Embryonic facial prominence (tissue), 1 donor: ENCODE data around the gene ADAMTSL3.

ENCODE experiments used
- DNase-seq: peaks from one replicate; pipeline ENCODE4 v3.0.0-alpha.2; 2016; ENCODE audit errors: extremely low spot score

ADAMTSL3 gene

DNA sequence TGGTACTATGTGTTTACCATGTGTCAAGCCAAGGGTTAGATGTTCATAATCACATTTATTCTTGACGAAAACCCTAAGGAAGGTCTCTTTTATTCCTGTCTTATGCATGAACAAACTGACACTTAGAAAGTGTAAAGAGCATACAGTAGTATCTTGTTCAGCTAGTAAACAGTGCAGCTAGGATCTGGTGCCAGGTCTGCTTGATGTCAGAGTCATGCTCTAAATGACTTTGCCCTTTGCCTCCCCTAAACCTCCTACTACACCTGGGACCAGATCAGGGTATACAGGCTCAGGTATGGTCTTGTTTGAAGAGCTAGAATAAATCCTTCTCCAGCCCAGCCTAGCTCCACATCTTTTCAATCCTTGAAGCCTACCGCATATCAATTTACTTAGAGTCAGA lies 232.4 kb downstream of the ADAMTSL3 start:
- no peak for DNase-seq

DNA sequence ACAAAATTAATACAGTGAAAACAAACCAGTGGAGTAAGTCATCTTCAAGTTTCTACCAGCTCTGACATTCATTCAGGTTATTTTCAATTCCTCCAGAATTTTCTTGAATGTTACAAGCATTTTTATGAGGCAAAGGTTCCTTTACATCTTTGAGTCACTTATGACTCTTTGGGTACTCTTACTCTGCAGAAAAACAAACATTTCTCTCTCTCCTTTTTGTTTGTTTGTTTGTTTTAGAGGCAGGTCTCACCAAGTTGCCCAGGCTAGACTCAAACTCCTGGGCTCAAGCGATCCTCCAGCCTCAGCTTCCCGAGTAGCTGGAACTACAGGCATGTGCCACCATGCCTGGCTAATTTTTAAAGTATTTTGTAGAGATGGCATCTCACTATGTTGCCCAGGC lies 233.5 kb downstream of the ADAMTSL3 start:
- no peak for DNase-seq

- no peak for DNase-seq
These were observed 234.0 kb downstream of the ADAMTSL3 start for GRCh38 chr15:83887961-83888360.

DNA sequence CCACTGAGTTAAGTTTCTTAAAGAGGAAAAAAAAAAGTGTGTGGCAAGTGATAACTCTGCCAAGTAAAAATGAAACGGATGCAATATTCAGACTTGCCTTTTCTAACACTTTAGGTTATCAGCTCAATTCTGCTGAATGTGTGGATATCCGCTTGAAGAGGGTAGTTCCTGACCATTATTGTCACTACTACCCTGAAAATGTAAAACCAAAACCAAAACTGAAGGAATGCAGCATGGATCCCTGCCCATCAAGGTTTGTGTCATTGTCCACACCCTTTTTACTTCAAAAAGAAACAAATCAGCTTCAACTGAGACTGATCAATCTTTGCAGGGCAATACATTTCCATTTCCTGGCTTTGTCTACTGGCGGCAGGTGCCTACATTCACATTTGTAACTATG lies 236.1 kb downstream of the ADAMTSL3 start:
- no peak for DNase-seq

DNA sequence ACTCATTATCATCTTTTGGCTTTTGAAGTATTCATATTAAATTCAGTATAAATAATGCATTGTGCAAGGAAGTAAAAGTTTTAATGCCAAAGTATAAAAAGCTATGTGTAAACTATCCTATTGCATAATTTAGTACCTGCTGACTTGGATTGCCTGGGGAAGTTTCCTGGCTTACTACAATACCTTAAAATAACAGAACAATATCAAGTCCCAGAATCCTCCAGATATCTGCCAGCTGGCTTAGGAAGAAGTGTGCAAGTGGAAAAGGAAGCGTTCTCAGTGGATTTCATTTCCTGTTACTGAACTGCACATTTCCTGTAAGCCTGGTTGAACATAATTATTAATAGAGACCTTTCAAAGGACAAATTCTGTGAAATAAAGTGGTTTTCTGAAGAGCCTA lies 236.7 kb downstream of the ADAMTSL3 start:
- DNase-seq = no peak

DNA sequence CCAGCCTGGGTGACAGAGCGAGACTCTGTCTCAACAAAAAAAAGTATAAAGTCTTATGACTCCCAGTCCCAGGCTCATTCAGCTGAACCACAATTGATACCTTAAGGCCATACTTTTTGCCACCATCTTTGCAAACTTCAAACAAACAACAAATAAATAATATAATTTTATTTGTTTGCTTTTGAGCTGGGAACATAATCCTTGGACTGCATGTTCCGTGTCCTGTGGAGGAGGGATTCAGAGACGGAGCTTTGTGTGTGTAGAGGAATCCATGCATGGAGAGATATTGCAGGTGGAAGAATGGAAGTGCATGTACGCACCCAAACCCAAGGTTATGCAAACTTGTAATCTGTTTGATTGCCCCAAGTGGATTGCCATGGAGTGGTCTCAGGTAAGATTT lies 238.6 kb downstream of the ADAMTSL3 start:
- DNase-seq = no peak

- no peak for DNase-seq
These were observed 239.4 kb downstream of the ADAMTSL3 start for GRCh38 chr15:83893308-83893707.

DNA sequence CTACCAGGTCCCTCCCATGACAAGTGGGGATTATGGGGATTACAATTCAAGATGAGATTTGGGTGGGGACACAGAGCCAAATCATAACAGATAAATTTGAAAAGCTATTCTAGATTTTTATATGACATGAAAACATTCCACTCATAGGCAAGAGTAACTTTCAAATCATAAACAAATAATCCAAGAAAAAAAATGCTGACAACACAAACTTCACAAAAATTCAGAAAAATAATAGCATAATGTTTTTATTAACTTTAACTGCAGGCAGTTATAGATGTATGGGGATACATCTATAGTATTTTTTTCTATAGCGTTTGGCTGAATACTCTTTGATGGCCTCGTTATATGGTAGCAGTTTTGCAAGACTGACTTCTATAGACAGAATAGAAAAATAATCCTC lies 243.1 kb downstream of the ADAMTSL3 start:
- DNase-seq = no peak

DNA sequence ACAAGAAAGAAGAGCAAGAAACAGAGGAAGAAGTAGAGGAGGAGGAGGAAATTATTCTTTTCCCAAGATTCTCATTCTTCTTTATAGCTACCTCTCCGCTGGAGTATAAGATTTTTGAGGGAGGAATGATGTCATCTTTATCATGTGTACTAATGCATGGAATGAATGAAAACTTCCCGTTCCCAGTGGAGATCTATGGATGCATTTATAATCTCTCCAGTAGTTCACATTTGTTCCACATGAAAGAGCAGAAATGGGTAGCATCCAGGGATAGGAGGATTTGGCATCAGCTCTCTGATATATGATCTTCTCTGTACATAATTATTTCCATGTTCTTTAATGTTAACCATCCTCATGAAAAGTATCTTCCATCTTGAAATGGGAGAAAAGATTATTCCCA lies 244.4 kb downstream of the ADAMTSL3 start:
- DNase-seq = no peak

GRCh38 chr15:83899670-83900069 lies 245.7 kb downstream of the ADAMTSL3 start:
- no peak for DNase-seq

- no peak for DNase-seq
These were observed 250.5 kb downstream of the ADAMTSL3 start for GRCh38 chr15:83904107-83905040.

DNA sequence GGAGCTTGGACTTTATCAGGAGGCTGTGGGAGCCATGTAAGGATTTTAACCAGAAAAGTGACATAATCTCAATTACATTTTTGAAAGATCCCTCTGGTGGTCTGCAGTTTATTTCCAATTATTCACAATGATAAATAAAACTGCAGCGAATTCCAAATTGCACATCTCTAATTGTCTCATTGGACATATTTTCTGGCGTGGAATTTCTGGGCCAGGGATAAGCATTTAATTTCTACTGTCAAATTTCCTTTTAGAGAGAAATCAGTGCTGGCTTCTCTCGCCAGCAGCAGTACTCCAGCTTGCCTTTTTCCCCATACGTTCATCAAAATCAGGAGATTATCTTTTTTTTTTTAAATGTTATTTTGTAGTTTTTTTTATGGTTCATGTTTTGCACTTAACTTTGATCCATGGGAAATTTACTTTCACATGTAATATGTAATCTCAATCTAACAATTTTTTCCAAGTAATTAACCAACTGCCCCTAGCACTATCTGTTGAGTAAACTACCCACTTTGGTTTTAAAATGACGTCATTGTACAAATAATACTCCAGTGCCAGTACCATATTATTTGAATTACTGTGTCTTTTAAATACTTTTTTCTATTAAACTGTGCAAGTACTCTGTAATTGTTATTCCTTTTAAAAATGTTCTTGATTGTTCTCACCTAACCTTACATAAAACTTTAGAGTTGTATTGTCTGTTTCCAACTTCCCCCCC lies 251.8 kb downstream of the ADAMTSL3 start:
- no peak for DNase-seq

GRCh38 chr15:83911345-83911744 lies 257.4 kb downstream of the ADAMTSL3 start:
- no peak for DNase-seq

- no peak for DNase-seq
These were observed 258.4 kb downstream of the ADAMTSL3 start for GRCh38 chr15:83912343-83912742.

DNA sequence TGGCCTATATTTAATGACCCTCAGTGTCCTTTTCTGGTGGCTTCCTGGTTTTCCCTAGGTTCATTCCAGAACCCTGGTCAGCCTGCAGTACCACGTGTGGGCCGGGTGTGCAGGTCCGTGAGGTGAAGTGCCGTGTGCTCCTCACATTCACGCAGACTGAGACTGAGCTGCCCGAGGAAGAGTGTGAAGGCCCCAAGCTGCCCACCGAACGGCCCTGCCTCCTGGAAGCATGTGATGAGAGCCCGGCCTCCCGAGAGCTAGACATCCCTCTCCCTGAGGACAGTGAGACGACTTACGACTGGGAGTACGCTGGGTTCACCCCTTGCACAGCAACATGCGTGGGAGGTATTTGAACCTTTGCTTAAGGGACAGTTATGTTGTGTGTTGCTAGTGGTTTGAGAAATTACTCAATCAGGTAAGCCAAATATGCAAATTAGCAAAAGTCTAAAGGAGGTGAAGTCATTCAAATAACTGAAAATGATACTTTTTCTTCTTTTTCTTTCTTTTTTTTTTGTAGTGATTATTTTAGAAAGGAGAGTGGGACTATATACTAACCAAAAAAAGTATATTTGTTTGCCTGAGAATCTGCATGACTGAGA lies 259.2 kb downstream of the ADAMTSL3 start:
- no peak for DNase-seq

DNA sequence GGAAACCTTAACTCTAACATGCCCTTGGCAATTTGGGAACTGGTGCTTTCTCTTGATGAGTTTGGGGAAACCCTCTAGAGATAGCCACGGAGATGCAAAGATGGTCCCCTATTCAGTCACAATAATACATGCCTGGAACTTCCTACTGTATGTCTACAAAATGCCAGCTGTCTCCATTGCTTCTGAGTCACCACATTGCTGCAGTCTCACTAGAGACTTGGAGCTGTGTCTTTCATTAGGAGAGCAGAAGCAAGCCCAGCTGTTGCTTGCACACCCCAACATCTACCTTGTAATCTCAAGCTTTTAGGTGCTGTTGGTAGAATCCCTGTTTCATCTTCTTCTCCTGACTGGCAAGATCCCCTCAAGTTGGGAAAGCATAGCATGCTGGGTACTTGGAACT lies 261.0 kb downstream of the ADAMTSL3 start:
- DNase-seq = no peak

- no peak for DNase-seq
These were observed 263.5 kb downstream of the ADAMTSL3 start for GRCh38 chr15:83917432-83917831.

DNA sequence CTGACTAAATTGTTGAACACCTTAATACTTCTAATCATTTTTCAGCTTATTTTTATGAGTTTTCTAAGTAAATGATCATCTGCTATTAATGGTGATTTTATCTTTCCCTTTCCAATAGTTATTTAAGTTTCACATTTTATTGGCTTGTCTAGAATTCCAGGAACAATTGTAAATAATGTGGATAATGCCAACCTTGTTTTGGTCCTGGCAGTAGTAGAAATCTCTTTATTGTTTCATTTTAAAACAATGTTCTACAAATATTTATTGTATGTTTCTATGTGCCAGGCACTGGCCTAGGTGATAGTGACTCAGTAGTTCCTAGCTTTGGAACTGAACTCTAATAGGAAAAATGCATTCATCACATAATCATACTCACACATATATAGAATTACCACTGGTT lies 264.1 kb downstream of the ADAMTSL3 start:
- DNase-seq = no peak

- no peak for DNase-seq
These were observed 265.5 kb downstream of the ADAMTSL3 start for GRCh38 chr15:83919319-83919830.

- DNase-seq = no peak
These were observed 266.1 kb downstream of the ADAMTSL3 start for GRCh38 chr15:83919978-83920510.

DNA sequence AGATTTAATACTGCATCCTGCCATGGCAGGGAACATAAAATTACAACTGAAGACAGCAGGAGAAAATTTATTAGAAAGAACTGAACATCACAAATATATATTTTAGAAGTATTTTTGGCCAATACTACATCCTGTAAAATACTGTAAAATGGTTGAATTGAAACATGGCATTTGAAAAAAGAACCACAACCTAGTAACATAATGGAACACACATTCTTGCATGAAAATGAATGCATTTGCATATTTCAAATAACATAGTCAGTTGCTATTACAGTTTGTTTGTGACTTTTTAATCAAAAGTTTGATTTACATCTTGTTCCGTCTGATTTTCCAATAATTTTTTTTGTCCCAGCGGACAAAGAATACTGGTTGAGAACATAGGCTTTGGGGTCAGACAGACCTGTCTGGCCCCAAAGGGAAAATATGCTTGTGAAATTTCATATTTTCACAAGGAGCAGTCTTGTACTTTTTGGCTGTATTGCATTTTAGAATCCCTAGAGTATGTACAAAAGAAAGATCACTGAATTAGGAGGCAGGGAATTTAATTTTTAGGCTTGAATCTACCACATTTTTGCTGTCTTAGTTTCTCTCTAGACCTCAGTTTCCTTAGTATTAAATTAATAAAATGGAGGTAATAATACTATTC lies 268.8 kb downstream of the ADAMTSL3 start:
- no peak for DNase-seq

- DNase-seq = no peak
These were observed 272.2 kb downstream of the ADAMTSL3 start for GRCh38 chr15:83926116-83926515.
